IMR-90 (cell line): ENCODE results near the gene MGAT5. TPM values are rescaled to one million over a fixed set of nuclear protein-coding genes. Genes with fewer than 3 reads are reported as not detected.

Experiments used
- ATAC-seq: fragments of 200-7000 bp; cut with Tn5 transposase; 2 replicates; pipeline ENCODE4 v1.9.1; 2020; ENCODE audit warnings: low read depth, mild to moderate bottlenecking, moderate library complexity
- BruUV-seq: library from RNA; stranded (reverse); fragments of 400-500 nt; replicated peaks from 2 replicates; lab custom pipeline; 2021; lab: Mats Ljungman, UMichigan
- CTCF ChIA-PET: fragments of 300-600 bp; formaldehyde crosslinking; extraction: SDS; loops from one replicate; lab custom pipeline; 2021; ENCODE audit warnings: antibody characterized with exemption; lab: Yijun Ruan, JAX
- POLR2A ChIA-PET: fragments of 300-600 bp; sonication (Branson Sonifier 250); formaldehyde crosslinking; loops from one replicate; lab custom pipeline; 2022; ENCODE audit warnings: antibody characterized with exemption; ENCODE audit not compliant: unreplicated experiment; lab: Charles Lee
- DNase-seq: peaks from one replicate; pipeline ENCODE4 v3.0.0; 2013
- H2AFZ ChIP-seq: replicated peaks from 2 replicates; pipeline ENCODE3; 2013; ENCODE audit warnings: low read length, mild to moderate bottlenecking; ENCODE audit not compliant: poor library complexity
- H2AK5ac ChIP-seq: 2 replicates; pipeline ENCODE4 v1.6.1; 2013; ENCODE audit warnings: low read depth, low read length, inconsistent platforms
- H2AK9ac ChIP-seq: replicated peaks from 2 replicates; pipeline ENCODE3; 2013; ENCODE audit warnings: mild to moderate bottlenecking, low read depth, low read length, moderate library complexity; ENCODE audit not compliant: poor library complexity
- H2BK120ac ChIP-seq: 2 replicates; pipeline ENCODE4 v1.6.1; 2013; ENCODE audit warnings: low read depth, low read length, inconsistent platforms
- H2BK15ac ChIP-seq: 3 replicates; pipeline ENCODE4 v1.6.1; 2013; ENCODE audit warnings: low read depth, low read length, inconsistent platforms
- H2BK20ac ChIP-seq: 2 replicates; pipeline ENCODE4 v1.6.1; 2013; ENCODE audit warnings: low read depth, mild to moderate bottlenecking, inconsistent platforms, low read length, moderate library complexity
- H2BK5ac ChIP-seq: 2 replicates; pipeline ENCODE4 v1.6.1; 2013; ENCODE audit warnings: mild to moderate bottlenecking, low read depth, low read length, inconsistent platforms; ENCODE audit not compliant: poor library complexity, severe bottlenecking
- H3K14ac ChIP-seq: replicated peaks from 2 replicates; pipeline ENCODE4 v1.6.1; 2013; ENCODE audit warnings: low read depth, low read length, inconsistent platforms
- H3K18ac ChIP-seq: 2 replicates; pipeline ENCODE4 v1.6.1; 2013; ENCODE audit warnings: low read depth, low read length, control low read depth
- H3K23ac ChIP-seq: 2 replicates; pipeline ENCODE4 v1.6.1; 2013; ENCODE audit warnings: low read depth, low read length, inconsistent platforms
- H3K27ac ChIP-seq: 2 replicates; pipeline ENCODE4 v1.5.1; 2013; ENCODE audit warnings: mild to moderate bottlenecking, control low read depth, low read length; ENCODE audit not compliant: insufficient read depth
- H3K27me3 ChIP-seq: 2 replicates; pipeline ENCODE4 v1.6.1; 2013; ENCODE audit warnings: low read length; ENCODE audit not compliant: control insufficient read depth, insufficient read depth
- H3K36me3 ChIP-seq: 2 replicates; pipeline ENCODE4 v1.6.1; 2013; ENCODE audit warnings: low read length, mixed read lengths; ENCODE audit not compliant: control insufficient read depth, insufficient read depth
- H3K4ac ChIP-seq: 2 replicates; pipeline ENCODE4 v1.6.1; 2013; ENCODE audit warnings: low read depth, low read length, inconsistent platforms
- H3K4me1 ChIP-seq: 2 replicates; pipeline ENCODE4 v1.6.1; 2013; ENCODE audit warnings: low read length, mixed read lengths; ENCODE audit not compliant: control insufficient read depth, insufficient read depth
- H3K4me2 ChIP-seq: 2 replicates; pipeline ENCODE4 v1.6.1; 2013; ENCODE audit warnings: low read depth, mild to moderate bottlenecking, control low read depth, low read length, moderate library complexity
- H3K4me3 ChIP-seq: 2 replicates; pipeline ENCODE4 v1.5.1; 2013; ENCODE audit warnings: low read depth, mild to moderate bottlenecking, control low read depth, low read length, moderate library complexity; ENCODE audit not compliant: insufficient read depth
- H3K56ac ChIP-seq: 2 replicates; pipeline ENCODE4 v1.6.1; 2013; ENCODE audit warnings: low read length, inconsistent platforms; ENCODE audit not compliant: insufficient read depth; ENCODE audit errors: extremely low read depth
- H3K79me1 ChIP-seq, 2 experiments: 2 replicates each; pipeline ENCODE4 v1.6.1; 2013; ENCODE audit warnings: low read length in 2 of 2, inconsistent platforms in 1 of 2, low read depth in 1 of 2
- H3K9ac ChIP-seq: 2 replicates; pipeline ENCODE4 v1.6.1; 2013; ENCODE audit warnings: low read depth, low read length, control low read depth
- H3K9me1 ChIP-seq: 2 replicates; pipeline ENCODE4 v1.6.1; 2013; ENCODE audit warnings: low read length, inconsistent platforms; ENCODE audit not compliant: insufficient read depth
- H3K9me3 ChIP-seq: 2 replicates; pipeline ENCODE4 v1.6.1; 2013; ENCODE audit warnings: low read length; ENCODE audit not compliant: control insufficient read depth, insufficient read depth
- H4K20me1 ChIP-seq: 2 replicates; pipeline ENCODE4 v1.6.1; 2013; ENCODE audit warnings: low read length, inconsistent platforms; ENCODE audit not compliant: insufficient read depth
- H4K5ac ChIP-seq: 2 replicates; pipeline ENCODE4 v1.6.1; 2013; ENCODE audit warnings: mild to moderate bottlenecking, low read depth, low read length, control low read depth
- H4K8ac ChIP-seq, 2 experiments: 2 replicates each; pipeline ENCODE4 v1.6.1; 2013; ENCODE audit warnings: low read depth in 2 of 2, low read length in 2 of 2, control low read depth in 1 of 2, inconsistent platforms in 1 of 2
- H4K91ac ChIP-seq: 2 replicates; pipeline ENCODE4 v1.6.1; 2013; ENCODE audit warnings: low read depth, low read length, inconsistent platforms; ENCODE audit not compliant: insufficient read depth
- BHLHE40 ChIP-seq: fragments of 150-350 bp; IDR thresholded peaks from 2 replicates; pipeline ENCODE4 v1.6.1; 2016; ENCODE audit warnings: mild to moderate bottlenecking, low read depth, low read length
- CEBPB ChIP-seq: IDR thresholded peaks from 2 replicates; pipeline ENCODE4 v1.6.1; 2012; ENCODE audit warnings: low read depth, low read length, improper control_type of control experiment
- ELK1 ChIP-seq: fragments of 150-350 bp; IDR thresholded peaks from 2 replicates; pipeline ENCODE4 v1.6.1; 2016; ENCODE audit warnings: low read depth, mild to moderate bottlenecking, low read length, moderate library complexity, borderline replicate concordance
- FOS ChIP-seq: fragments of 150-350 bp; IDR thresholded peaks from 2 replicates; pipeline ENCODE4 v1.6.1; 2016; ENCODE audit warnings: low read depth, low read length
- MAZ ChIP-seq: IDR thresholded peaks from 2 replicates; pipeline ENCODE4 v1.6.1; 2012; ENCODE audit warnings: low read depth, mild to moderate bottlenecking, low read length, improper control_type of control experiment, moderate library complexity, borderline replicate concordance
- MXI1 ChIP-seq: IDR thresholded peaks from 2 replicates; pipeline ENCODE4 v1.6.1; 2012; ENCODE audit warnings: low read depth, mild to moderate bottlenecking, low read length, moderate library complexity, borderline replicate concordance
- NFE2L2 ChIP-seq: fragments of 150-350 bp; IDR thresholded peaks from 2 replicates; pipeline ENCODE4 v1.6.1; 2016; ENCODE audit warnings: low read depth, mild to moderate bottlenecking, low read length
- POLR2A ChIP-seq: IDR thresholded peaks from 2 replicates; pipeline ENCODE4 v1.6.1; 2012; ENCODE audit warnings: mild to moderate bottlenecking, low read depth, low read length
- RAD21 ChIP-seq: IDR thresholded peaks from 2 replicates; pipeline ENCODE4 v1.6.1; 2012; ENCODE audit warnings: low read length, improper control_type of control experiment
- RCOR1 ChIP-seq: IDR thresholded peaks from 2 replicates; pipeline ENCODE4 v1.6.1; 2012; ENCODE audit warnings: mild to moderate bottlenecking, low read length, improper control_type of control experiment; ENCODE audit not compliant: insufficient replicate concordance
- RFX5 ChIP-seq: IDR thresholded peaks from 2 replicates; pipeline ENCODE4 v1.8.0; 2012; ENCODE audit warnings: low read depth, mild to moderate bottlenecking, low read length, moderate library complexity
- SMC3 ChIP-seq: fragments of 150-350 bp; IDR thresholded peaks from 2 replicates; pipeline ENCODE4 v1.6.1; 2016; ENCODE audit warnings: low read depth, mild to moderate bottlenecking, antibody characterized with exemption, low read length, moderate library complexity
- WGBS, 2 experiments: methylation state at CpG; one replicate each; pipeline versions ENCODE4 v1.1.5 to v1.1.7; 2013; ENCODE audit warnings: missing lambda C conversion rate in 2 of 2; ENCODE audit not compliant: insufficient read length in 1 of 2; ENCODE audit errors: extremely low coverage in 2 of 2; 5-methylcytosine and 5-hydroxymethylcytosine counted together
- dilution Hi-C: fragments of 300-500 bp; cut with HindIII; formaldehyde crosslinking; loops from one replicate; pipeline ENCODE4 v1.14.3; 2018; ENCODE audit warnings: low sequenced_read_pairs; ENCODE audit not compliant: unreplicated experiment
- in situ Hi-C: fragments of 300-500 bp; cut with MboI; formaldehyde crosslinking; loops from 3 replicates; pipeline ENCODE4 v1.14.3; 2019; ENCODE audit warnings: low sequenced_read_pairs, inconsistent platforms, mixed read lengths
- intact Hi-C: fragments of 100-400 bp; cut with micrococcal nuclease; formaldehyde crosslinking; loops from 2 replicates; pipeline ENCODE4 v1.10.0; 2022
- polyA plus RNA-seq, 3 experiments: library from polyadenylated mRNA; depleted of rRNA; stranded (reverse); fragments of >200 nt; gene quantifications; 2 replicates each; pipeline ENCODE4 v1.2.3, GENCODE V29; 2012; ENCODE audit warnings: low replicate concordance in 1 of 3
- total RNA-seq: library from RNA; depleted of rRNA; stranded (reverse); fragments of >200 nt; gene quantifications from 2 replicates; pipeline ENCODE4 v1.2.3, GENCODE V29; 2012
- TF ChIP-seq, protein P1 (sequence below): conservative IDR thresholded peaks from 2 replicates; pipeline ENCODE4 v1.5.1; 2012; ENCODE audit warnings: mild to moderate bottlenecking, low read depth, low read length, improper control_type of control experiment
- TF ChIP-seq, protein P2 (sequence below): fragments of 150-350 bp; IDR thresholded peaks from 2 replicates; pipeline ENCODE4 v1.6.1; 2017; ENCODE audit warnings: mild to moderate bottlenecking, antibody characterized with exemption, low read length, low read depth

MGAT5 gene
- total and polyA plus RNA-seq, 2 of the 4 experiments (the other 2 are of a cell fraction) = 22.9 to 59.9 TPM

DNA sequence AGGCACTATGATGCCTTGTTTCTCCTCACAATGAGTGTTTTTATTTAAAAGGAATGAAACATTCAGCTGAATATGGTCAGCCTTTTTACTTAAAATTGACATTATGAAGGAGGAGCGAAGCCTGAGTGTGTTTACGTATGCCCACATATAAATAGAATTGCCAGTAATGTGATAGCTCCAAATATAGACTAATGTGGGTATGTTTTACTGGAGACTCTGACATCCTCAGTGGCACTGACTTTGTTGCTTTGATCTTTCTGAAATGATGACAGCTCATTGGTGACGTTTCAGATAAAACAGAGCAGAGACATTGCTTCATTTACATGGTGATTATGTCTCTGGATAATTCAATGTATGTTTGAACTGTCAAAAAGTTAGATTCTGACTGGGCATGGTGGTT, 167.0 kb downstream of the MGAT5 start:
- in situ Hi-C loops = loop anchor here (25.0 kb wide), 1 partner anchor 534 kb away; no protein-coding TSS in a partner anchor

More for the DNA sequence above, 167.0 kb downstream of the MGAT5 start:
- Histone ChIP-seq H3K14ac (no peak overlapping the region), H2AK9ac (no peak overlapping the region), H3K18ac (no peak overlapping the region), H4K20me1 (no peaks in the 10 kb centered on the region; the same call in 1 of the 2 replicates), H3K4me2 (no peak overlapping the region), H3K36me3 (peaks cover 30% of the 10 kb centered on the region), H4K91ac (no peak overlapping the region), H4K5ac (no peak overlapping the region), H2BK15ac (no peak overlapping the region), H3K27me3 (no peaks in the 10 kb centered on the region), H2AK5ac (no peak overlapping the region), H2BK120ac (no peak overlapping the region), H3K9ac (no peak overlapping the region), H3K23ac (no peak overlapping the region), H3K4me3 (no peak overlapping the region), H3K9me1 (peaks cover 12% of the 10 kb centered on the region), H4K8ac (no peak overlapping the region), H2AFZ (no peak overlapping the region), H2BK20ac (no peak overlapping the region), H3K4ac (no peak overlapping the region), H3K56ac (no peak overlapping the region), H3K4me1 (peaks cover 2% of the 10 kb centered on the region), H2BK5ac (no peak overlapping the region), H3K27ac (no peak overlapping the region), H3K9me3 (no peaks in the 10 kb centered on the region), H3K79me1 (peaks cover 0 to 30% of the 10 kb centered on the region in 2 experiments; a peak in 3 of 4 replicates)
- DNase-seq = no peak
- TF ChIP-seq RCOR1 = no peak
- no peak for TF ChIP-seq BHLHE40
- no peak for TF ChIP-seq CEBPB
- no peak for TF ChIP-seq MXI1
- TF ChIP-seq RFX5 = no peak
- TF ChIP-seq NFE2L2 = no peak
- TF ChIP-seq RAD21 = no peak
- TF ChIP-seq POLR2A = no peak
- TF ChIP-seq FOS = no peak
- no peak for TF ChIP-seq SMC3
- TF ChIP-seq, protein P1, sequence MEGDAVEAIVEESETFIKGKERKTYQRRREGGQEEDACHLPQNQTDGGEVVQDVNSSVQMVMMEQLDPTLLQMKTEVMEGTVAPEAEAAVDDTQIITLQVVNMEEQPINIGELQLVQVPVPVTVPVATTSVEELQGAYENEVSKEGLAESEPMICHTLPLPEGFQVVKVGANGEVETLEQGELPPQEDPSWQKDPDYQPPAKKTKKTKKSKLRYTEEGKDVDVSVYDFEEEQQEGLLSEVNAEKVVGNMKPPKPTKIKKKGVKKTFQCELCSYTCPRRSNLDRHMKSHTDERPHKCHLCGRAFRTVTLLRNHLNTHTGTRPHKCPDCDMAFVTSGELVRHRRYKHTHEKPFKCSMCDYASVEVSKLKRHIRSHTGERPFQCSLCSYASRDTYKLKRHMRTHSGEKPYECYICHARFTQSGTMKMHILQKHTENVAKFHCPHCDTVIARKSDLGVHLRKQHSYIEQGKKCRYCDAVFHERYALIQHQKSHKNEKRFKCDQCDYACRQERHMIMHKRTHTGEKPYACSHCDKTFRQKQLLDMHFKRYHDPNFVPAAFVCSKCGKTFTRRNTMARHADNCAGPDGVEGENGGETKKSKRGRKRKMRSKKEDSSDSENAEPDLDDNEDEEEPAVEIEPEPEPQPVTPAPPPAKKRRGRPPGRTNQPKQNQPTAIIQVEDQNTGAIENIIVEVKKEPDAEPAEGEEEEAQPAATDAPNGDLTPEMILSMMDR = no peak
- TF ChIP-seq, protein P2, sequence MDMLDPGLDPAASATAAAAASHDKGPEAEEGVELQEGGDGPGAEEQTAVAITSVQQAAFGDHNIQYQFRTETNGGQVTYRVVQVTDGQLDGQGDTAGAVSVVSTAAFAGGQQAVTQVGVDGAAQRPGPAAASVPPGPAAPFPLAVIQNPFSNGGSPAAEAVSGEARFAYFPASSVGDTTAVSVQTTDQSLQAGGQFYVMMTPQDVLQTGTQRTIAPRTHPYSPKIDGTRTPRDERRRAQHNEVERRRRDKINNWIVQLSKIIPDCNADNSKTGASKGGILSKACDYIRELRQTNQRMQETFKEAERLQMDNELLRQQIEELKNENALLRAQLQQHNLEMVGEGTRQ = no peak
- TF ChIP-seq MAZ = no peak
- TF ChIP-seq ELK1 = no peak
- no TSS peak for BruUV-seq
- CTCF ChIA-PET = interaction anchor here (1.5 to 2.4 kb wide), 2 partner anchors 9 to 30 kb away, joined by 4 to 9 read pairs; no protein-coding TSS in a partner anchor
- WGBS, 2 experiments = no CpG with 5 or more reads among the region's 3 CpGs
- POLR2A ChIA-PET = no interaction called here
- no peak for ATAC-seq
- intact Hi-C loops = no loop called here
- dilution Hi-C loops = no loop called here
